ENCODE data around the gene PFN1. TPM values are rescaled to one million over a fixed set of nuclear protein-coding genes. Genes with fewer than 3 reads are reported as not detected.
"Not testable (repeated sequence)": the region's sequence is repeated elsewhere in the genome, so short reads cannot be mapped to it uniquely, and the experiment has no call there.

PFN1 gene
- total RNA-seq, 1 donor from 2014 or later, result 874 TPM

DNA sequence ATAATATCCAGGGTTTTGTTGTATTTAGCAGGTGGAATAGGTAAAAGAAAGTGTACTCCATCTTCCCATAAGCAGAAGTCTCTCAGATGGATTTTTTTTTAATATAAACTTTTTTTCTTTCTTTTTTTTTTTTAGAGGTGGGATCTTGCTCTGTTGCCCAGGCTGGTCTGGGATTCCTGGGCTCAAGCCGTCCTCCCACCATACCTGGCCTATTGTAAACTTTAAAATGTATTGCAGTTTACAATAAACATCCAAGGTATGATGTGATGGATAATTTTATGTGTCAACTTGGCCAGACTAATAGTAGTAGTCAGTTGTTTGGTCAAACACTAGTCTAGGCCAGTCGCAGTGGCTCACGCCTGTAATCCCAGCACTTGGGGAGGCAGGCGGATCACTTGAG lies 27.0 kb downstream of the PFN1 start:
- Mint-ChIP-seq H3K36me3 (ENCODE audit: low read depth, unreplicated experiment) (peaks cover under 1% of the 10 kb centered on the region), H3K27me3 (ENCODE audit: unreplicated experiment) (no peaks in the 10 kb centered on the region), H3K9me3 (ENCODE audit: unreplicated experiment) (no peaks in the 10 kb centered on the region), H3K4me3 (ENCODE audit: unreplicated experiment) (no peak overlapping the region), H3K4me1 (ENCODE audit: unreplicated experiment) (no peaks in the 10 kb centered on the region), H3K27ac (ENCODE audit: unreplicated experiment) (no peak overlapping the region)
- no peak for DNase-seq (ENCODE audit: low spot score)
- TF ChIP-seq, protein P1, sequence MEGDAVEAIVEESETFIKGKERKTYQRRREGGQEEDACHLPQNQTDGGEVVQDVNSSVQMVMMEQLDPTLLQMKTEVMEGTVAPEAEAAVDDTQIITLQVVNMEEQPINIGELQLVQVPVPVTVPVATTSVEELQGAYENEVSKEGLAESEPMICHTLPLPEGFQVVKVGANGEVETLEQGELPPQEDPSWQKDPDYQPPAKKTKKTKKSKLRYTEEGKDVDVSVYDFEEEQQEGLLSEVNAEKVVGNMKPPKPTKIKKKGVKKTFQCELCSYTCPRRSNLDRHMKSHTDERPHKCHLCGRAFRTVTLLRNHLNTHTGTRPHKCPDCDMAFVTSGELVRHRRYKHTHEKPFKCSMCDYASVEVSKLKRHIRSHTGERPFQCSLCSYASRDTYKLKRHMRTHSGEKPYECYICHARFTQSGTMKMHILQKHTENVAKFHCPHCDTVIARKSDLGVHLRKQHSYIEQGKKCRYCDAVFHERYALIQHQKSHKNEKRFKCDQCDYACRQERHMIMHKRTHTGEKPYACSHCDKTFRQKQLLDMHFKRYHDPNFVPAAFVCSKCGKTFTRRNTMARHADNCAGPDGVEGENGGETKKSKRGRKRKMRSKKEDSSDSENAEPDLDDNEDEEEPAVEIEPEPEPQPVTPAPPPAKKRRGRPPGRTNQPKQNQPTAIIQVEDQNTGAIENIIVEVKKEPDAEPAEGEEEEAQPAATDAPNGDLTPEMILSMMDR (IDR thresholded peaks at IDR 0.05; ENCODE audit: unreplicated experiment), result no peak

DNA sequence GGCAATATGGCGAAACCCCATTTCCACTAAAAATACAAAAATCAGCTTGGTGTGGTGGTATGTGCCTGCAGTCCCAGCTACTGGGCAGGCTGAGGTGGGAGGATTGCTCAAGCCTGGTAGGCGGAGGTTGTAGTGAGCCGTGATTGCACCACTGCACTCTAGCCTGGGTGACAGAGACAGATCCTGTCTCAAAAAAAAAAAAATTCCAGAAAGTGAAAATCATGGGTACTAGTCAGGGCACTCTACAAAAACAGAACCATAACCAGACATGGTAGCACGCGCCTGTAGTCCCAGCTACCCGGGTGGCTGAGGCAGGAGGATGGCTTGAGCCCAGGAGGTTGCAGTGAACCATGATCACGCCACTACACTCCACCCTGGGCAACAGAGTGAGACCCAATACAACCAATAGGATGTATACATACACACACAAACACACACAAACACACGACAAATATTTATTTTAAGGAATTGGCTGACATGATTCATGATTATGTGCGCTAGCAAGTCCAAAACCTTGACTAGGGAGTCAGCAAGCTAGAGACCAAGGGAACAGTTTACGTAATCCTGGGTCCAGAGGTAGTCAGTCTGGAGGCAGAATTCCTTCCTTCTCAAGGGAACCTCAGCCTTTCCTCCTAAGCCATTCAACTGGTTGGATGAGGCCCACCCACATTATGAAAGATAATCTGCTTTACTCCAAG lies 27.8 kb downstream of the PFN1 start:
- DNase-seq (ENCODE audit: low spot score), result no peak
- H3K4me3 Mint-ChIP-seq (ENCODE audit: unreplicated experiment), result no peak overlapping the region
- H3K27ac Mint-ChIP-seq (ENCODE audit: unreplicated experiment), result no peak overlapping the region
- H3K4me1 Mint-ChIP-seq (ENCODE audit: unreplicated experiment), result no peaks in the 10 kb centered on the region
- TF ChIP-seq, protein P1 (IDR thresholded peaks at IDR 0.05; ENCODE audit: unreplicated experiment), result no peak
- no peaks in the 10 kb centered on the region for H3K9me3 Mint-ChIP-seq (ENCODE audit: unreplicated experiment)
- H3K36me3 Mint-ChIP-seq (ENCODE audit: low read depth, unreplicated experiment), result no peaks in the 10 kb centered on the region
- H3K27me3 Mint-ChIP-seq (ENCODE audit: unreplicated experiment), result no peaks in the 10 kb centered on the region

DNA sequence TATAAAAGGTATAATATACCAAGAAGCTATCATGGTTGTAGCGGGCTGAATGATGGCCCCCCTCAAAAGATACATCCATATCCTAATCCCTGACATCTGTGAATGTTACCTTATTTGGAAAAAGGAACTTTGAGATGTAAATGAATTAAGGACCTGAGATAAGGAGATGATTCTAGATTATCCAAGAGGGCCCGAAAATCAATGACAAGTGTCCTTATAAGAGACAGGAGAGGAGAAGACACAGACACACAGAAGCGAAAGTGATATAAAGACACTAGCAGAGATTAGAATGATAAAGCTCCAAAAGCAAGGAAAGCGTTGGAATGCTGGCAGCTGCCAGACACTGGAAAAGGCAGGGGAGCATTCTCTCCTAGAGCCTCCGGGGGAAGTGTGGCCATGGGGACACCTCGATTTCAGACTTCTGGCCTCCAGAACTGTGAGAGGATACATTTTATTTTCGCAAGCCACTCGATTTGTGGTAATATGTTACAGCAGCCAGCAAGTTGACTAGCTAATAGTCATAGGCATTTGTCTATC lies 28.8 kb downstream of the PFN1 start:
- no peaks in the 10 kb centered on the region for H3K9me3 Mint-ChIP-seq (ENCODE audit: unreplicated experiment)
- TF ChIP-seq, protein P1 (IDR thresholded peaks at IDR 0.05; ENCODE audit: unreplicated experiment), result no peak
- H3K27me3 Mint-ChIP-seq (ENCODE audit: unreplicated experiment), result no peaks in the 10 kb centered on the region
- DNase-seq (ENCODE audit: low spot score), result no peak
- H3K4me3 Mint-ChIP-seq (ENCODE audit: unreplicated experiment), result no peak overlapping the region
- H3K4me1 Mint-ChIP-seq (ENCODE audit: unreplicated experiment), result no peaks in the 10 kb centered on the region
- H3K36me3 Mint-ChIP-seq (ENCODE audit: low read depth, unreplicated experiment), result no peaks in the 10 kb centered on the region
- H3K27ac Mint-ChIP-seq (ENCODE audit: unreplicated experiment), result no peak overlapping the region

DNA sequence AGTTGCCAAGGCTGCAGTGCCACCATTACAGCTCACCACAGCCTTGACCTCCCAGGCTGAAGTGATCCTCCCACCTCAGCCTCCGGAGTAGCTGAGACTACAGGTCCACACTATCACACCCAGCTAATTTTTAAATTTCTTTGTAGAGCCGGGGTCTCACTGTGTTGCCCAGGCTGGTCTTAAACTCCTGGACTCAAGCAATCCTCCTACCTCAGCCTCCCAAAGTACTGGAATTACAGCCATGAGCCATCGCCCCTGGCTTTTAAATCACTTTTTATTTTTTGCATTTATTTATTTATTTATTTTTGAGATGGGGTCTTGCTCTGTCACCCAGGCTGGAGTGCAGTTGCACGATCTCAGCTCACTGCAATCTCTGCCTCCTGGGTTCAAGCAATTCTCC lies 33.8 kb downstream of the PFN1 start:
- not testable (repeated sequence) for H3K36me3 Mint-ChIP-seq (ENCODE audit: low read depth, unreplicated experiment); H3K4me3 Mint-ChIP-seq (ENCODE audit: unreplicated experiment)

DNA sequence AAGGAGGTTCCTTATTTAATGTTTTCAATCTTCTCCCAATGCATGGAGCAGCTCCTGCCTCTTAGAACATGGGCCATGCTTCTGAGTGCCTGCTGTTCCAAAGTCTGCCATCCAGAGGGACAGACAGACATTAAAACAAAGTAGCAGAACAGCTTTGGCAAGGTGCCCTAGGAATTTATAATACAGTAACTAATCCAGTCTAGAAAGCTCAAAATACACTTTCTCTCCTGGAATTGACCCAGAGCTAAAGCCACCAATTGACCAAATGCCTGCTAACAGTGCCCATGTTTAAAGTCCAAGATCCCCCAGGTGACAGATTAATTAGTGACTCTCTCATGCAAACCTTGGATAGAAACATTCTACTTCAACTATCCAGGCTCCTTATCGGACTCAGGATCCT lies 34.3 kb downstream of the PFN1 start:
- Mint-ChIP-seq H3K27ac (ENCODE audit: unreplicated experiment) (no peak overlapping the region), H3K27me3 (ENCODE audit: unreplicated experiment) (peaks cover 4% of the 10 kb centered on the region), H3K4me3 (ENCODE audit: unreplicated experiment) (no peak overlapping the region), H3K4me1 (ENCODE audit: unreplicated experiment) (no peaks in the 10 kb centered on the region), H3K9me3 (ENCODE audit: unreplicated experiment) (no peaks in the 10 kb centered on the region), H3K36me3 (ENCODE audit: low read depth, unreplicated experiment) (no peaks in the 10 kb centered on the region)
- TF ChIP-seq, protein P1 (IDR thresholded peaks at IDR 0.05; ENCODE audit: unreplicated experiment), result no peak
- no peak for DNase-seq (ENCODE audit: low spot score)

More for the DNA sequence above, 33.8 kb downstream of the PFN1 start:
- not testable (repeated sequence) for H3K27me3 Mint-ChIP-seq (ENCODE audit: unreplicated experiment); H3K27ac Mint-ChIP-seq (ENCODE audit: unreplicated experiment); H3K4me1 Mint-ChIP-seq (ENCODE audit: unreplicated experiment); H3K9me3 Mint-ChIP-seq (ENCODE audit: unreplicated experiment); DNase-seq (ENCODE audit: low spot score)

Measured in endothelial cell (in vitro differentiated cells).